Measurements from ENCODE around the gene SLC8A1.

Gene SLC8A1

GRCh38 chr2:40419364-40419762 lies 32.5 kb downstream of the SLC8A1 start:
- DNase-seq, result no peak

DNA sequence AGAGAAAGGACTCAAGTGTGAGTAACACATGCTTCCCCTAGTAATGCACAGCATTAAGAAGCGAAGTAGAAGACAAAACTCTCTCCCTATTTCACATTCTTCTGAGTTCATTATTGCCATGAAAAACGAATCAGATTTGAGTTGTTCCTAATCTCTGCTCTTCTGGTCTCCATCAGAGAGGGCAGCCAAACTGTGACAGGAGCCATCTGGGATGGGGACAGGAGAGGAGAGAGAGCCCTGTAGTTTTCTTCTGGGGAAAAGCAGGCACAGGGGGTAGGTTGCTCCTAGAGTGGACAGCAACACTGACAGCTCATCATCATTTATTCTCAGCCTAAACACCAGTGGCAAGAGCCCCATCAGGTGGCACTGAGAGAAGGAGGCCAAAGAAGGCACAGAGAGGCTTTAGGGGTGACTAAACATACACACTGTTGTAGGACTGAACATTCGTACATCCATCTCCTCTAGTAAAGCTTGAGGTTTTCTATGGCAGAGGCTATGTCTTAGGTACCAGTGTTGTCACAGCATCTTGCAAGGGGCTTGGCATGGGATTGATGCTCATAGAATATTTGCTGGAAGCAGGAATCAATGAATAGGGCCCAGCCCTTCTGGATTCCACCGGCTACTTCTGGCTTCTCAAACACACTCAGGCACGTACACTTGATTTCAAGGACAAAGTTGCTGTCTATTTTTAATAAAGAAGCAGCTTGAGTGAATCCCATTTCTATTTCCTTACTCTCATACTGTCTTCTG lies 33.1 kb downstream of the SLC8A1 start:
- no peak for DNase-seq

- DNase-seq, result no peak
These were observed 35.4 kb downstream of the SLC8A1 start for GRCh38 chr2:40416486-40416885.

- DNase-seq, result no peak
These were observed 36.5 kb downstream of the SLC8A1 start for GRCh38 chr2:40415391-40415790.

DNA sequence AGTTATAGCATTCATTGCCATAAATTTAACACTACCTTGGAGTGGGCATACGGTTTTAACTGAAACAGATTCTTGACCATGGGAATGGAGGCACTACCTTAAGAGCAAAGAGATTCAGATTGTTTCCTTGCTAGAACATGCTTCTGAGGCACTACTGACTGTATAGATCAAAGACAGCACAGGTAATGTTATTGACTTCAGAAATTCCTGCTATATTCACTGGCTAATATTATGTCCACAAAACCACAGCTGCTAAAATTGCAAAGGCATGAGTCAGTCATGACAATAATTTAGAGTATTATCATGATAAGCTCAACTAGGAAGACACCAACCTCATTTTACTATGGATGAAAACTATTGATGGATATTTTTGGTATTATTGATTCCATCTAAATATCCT lies 39.4 kb downstream of the SLC8A1 start:
- DNase-seq, result no peak

DNA sequence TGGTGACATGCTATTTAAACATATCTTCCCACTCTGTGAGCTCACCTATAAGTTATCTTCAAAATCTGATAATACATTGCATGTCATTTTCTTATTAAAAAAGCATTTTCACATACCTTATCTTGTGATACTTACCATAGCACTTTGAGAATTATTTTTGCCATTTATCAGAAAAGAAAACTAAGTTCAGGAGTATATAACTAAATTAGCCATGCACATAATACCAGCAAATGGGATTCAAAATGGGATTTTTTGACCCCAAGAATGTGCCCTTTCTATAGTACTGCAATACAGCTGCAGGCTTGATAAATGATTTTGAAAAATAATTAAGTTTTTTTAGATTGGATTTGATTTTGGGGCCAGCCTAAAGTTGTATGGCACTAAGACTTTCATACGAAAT lies 41.2 kb downstream of the SLC8A1 start:
- DNase-seq, result no peak

- no peak for DNase-seq
These were observed 42.2 kb downstream of the SLC8A1 start for GRCh38 chr2:40409734-40410133.

DNA sequence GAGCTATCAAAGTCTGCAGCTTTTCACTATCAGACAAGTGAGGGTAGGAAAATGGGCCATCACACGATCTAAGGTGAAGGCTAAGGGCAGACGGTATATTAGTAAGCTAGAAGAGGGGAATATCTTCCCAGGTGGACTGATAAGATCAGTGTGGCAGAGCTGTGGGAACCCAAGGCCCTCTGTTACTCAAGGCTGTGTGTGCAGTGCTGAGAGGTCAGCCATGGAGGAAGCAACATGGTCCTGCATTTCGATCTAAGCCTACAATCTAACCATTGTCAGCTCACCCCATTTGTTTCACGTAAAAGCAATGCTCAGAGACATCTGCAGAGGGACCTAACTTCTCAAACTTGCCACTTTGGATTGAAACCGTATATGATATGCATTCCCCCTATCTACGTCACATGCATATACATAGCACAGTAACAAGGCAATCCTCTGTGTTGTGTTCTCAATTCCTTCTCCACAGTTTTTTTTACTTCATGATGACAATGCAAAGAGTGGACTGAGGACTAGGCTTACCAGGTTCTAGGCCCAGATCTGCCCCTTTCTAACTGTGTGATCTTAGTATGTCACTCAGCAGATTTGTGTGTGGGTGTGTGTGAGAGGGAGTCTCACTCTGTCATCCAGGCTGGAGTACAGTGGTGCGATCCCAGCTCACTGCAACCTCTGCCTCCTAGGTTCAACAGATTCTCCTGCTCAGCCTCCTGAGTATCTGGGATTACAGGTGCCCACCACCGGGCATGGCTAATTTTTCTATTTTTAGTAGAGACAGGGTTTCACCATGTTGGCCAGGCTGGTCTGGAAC lies 45.2 kb downstream of the SLC8A1 start:
- no peak for DNase-seq

- no peak for DNase-seq
These were observed 46.4 kb downstream of the SLC8A1 start for GRCh38 chr2:40405465-40405864.

DNA sequence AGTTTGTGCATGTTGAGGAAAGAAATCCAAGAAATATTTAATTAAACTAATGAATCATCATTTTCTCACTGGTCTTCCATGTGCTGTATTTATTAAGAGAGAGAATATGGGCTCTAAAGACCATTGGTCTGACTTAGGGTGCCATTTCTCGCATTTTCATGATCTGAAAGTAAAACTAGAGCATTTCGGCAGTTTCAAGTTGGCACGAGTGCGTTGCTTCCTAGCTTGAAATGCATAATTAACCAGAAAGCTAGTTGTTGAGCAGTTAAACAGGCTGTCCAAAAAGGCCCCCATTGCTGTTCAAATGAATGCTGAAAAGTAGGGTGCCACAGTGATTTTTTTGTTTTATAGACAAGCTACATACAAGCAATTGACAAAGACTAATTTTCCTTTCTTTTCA lies 47.4 kb downstream of the SLC8A1 start:
- DNase-seq, result no peak

- no peak for DNase-seq
These were observed 48.6 kb downstream of the SLC8A1 start for GRCh38 chr2:40403233-40403836.

GRCh38 chr2:40401896-40402295 lies 50.0 kb downstream of the SLC8A1 start:
- DNase-seq, result no peak

GRCh38 chr2:40400336-40400953 lies 51.4 kb downstream of the SLC8A1 start:
- no peak for DNase-seq

DNA sequence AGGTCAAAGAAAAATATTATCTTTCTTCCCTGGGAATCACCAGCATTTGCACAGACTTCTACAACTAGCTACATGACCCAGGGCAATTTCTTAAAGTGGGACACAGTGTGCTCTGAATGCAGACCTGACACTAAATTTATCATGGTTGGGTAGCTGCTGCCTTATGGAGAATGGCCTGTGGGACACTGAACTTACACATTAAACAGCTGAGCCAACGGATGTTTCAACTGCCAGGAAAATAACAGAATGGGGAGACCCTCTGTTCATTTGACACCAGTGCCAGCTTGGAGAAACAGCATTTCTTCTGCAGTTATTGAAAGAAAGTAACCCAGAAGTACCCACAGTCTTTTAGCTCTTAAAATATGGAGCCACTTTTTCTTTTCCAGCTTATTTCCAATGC lies 54.1 kb downstream of the SLC8A1 start:
- DNase-seq, result no peak

GRCh38 chr2:40396124-40396523 lies 55.8 kb downstream of the SLC8A1 start:
- DNase-seq, result no peak

- DNase-seq, result no peak
These were observed 56.5 kb downstream of the SLC8A1 start for GRCh38 chr2:40395169-40396073.

DNA sequence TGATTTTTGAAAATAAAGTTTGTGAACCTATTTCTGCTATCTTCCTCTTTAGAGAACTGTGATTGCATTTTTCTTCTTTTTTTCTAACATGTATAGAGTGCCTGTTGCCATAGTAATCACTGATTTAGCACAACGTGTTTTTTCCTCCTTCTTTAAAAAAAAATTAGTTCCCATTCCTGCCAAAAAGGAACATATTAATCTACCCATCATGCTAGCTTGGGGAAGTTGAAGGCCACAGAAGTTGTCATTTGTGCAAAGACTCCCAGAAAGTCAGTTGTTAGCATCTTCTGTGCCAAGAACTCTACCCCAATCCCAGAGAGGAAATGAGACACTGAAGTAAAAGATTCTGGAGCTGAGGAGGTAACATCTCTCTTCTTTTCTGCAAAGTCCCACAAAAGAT lies 57.3 kb downstream of the SLC8A1 start:
- no peak for DNase-seq

- no peak for DNase-seq
These were observed 57.9 kb downstream of the SLC8A1 start for GRCh38 chr2:40394031-40394430.

GRCh38 chr2:40388161-40388560 lies 63.7 kb downstream of the SLC8A1 start:
- no peak for DNase-seq

DNA sequence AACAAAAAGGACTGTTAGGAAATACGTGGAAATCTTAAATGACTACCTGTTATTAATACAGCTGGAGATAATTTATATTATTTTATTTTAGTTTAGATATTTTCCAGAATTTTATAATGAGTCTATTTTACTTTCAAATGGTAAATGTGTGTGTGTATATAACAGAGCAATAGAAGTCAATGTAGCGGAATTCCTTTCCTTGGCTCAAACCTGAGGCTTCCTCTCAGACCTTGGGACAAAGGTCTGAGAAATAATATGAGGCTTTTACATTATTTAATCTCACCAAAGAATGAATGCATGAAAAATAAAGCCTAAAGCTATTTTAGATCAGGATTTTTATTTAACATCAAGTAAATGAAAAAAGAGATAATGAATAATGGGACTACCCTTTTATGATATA lies 65.7 kb downstream of the SLC8A1 start:
- DNase-seq, result no peak

- no peak for DNase-seq
These were observed 67.2 kb downstream of the SLC8A1 start for GRCh38 chr2:40384714-40385113.

DNA sequence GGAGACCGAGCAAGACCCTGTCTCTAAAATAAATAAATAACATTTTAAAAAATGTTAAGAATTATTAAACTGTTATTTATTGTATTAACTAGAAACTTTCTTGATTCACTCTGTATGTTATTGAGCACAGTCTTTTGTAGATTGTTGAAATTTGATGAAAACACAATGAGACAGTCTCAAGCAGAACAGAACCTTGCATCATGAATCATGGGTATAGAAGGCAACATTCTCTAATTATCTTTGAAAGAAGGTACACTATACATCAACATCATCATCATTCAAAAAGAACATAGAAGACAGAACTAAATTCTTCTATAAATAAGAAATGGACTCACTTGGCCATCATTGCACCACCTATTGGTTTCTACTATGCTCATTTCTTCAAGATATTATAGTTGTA lies 67.7 kb downstream of the SLC8A1 start:
- DNase-seq, result no peak

DNA sequence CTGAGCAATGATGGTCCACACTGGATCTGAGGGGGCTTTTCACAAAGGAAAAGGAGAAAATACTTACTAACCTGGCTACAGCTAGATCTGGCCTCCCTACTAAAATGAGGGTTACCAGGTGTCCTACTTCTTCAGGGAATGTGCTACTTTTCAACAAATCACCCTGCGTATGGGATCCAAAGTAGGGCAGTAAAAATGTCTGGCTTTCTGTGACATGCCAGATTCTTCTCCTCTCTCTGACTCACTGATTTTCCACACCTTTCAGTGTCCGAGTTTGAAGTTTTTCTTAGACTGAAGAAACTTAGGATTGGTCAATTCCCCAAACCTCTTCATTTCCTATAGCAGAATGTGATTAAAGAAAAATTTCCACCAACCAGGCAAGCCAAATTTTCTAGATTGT lies 71.2 kb downstream of the SLC8A1 start:
- no peak for DNase-seq
